ENCODE data around the gene KDM4B. TPM values are rescaled to one million over a fixed set of nuclear protein-coding genes. Genes with fewer than 3 reads are reported as not detected.
A peak's percentile ranks its signal among the peaks of the same experiment; 100 is the strongest.

The KDM4B gene
- total RNA-seq, 1 experiment from 2014 or later, result 35.9 TPM

DNA sequence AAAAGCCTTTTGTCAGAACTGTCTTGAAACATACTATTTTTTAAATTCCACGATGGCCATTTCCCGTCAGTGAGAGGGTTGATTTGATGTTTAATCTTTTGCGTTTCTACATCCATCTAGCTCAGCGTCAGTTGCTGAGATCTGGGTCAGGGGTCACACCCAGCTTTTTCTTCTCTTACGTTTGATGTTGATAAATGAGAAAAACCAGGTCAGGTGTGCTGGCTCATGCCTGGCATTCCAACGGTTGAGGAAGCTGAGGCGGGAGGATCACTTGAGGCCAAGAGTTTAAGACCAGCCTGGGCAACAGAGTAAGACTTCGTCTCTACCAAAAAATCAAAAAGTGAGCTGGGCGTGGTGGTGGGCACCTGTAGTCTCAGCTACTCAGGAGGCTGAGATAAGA is 202.8 kb downstream of the KDM4B start:
- H3K4me1 ChIP-seq (ENCODE audit: control insufficient read depth in 1 of 2, insufficient read depth in 2 of 2, low read length in 2 of 2), result peaks cover 43 to 89% of the 10 kb centered on the region in 2 experiments
- H3K36me3 ChIP-seq (ENCODE audit: control insufficient read depth in 1 of 2, insufficient read depth in 2 of 2, low read length in 2 of 2), result no peaks in the 10 kb centered on the region
- RAD21 ChIA-PET (ENCODE audit: low non-redundant PET in 1 of 2, low total read pairs in 2 of 2, uncharacterized antibody in 2 of 2, unreplicated experiment in 2 of 2), result interaction anchor here in 1 of 2 experiments (0.7 kb wide), 1 partner anchor 406 kb away, joined by 3 read pairs; no protein-coding TSS in a partner anchor
- BruUV-seq (replicated peaks), result no TSS peak
- H3K4me3 ChIP-seq (replicated peaks in 1 of 2; ENCODE audit: low read depth in 1 of 2, low read length in 2 of 2), result 0 out of 4 replicates have a peak overlapping the region, but pooled peaks of 1 of the 2 experiments have one; percentile 3
- intact Hi-C loops (cut with micrococcal nuclease), result no loop called here
- CTCF ChIA-PET, result interaction anchor here (0.8 to 1.0 kb wide), 3 partner anchors 18 to 362 kb away, joined by 3 read pairs; no protein-coding TSS in a partner anchor
- peak overlapping the region; percentile 67 for H3K4me2 ChIP-seq (ENCODE audit: low read length)
- H3K27ac ChIP-seq (ENCODE audit: low read depth, low read length), result peak overlapping the region; percentile 97
- no peaks in the 10 kb centered on the region for H3K9me2 ChIP-seq (ENCODE audit: insufficient read depth)
- POLR2A ChIA-PET, result interaction anchor here (1.0 to 1.1 kb wide), 2 partner anchors 9 to 137 kb away, joined by 3 read pairs; no protein-coding TSS in a partner anchor
- H3K79me2 ChIP-seq (ENCODE audit: insufficient read depth, low read length), result no peaks in the 10 kb centered on the region
- ATAC-seq (peak; percentile 64), DNase-seq (ENCODE audit: low read depth, low spot score) (peak; percentile 72)
- H3K27me3 ChIP-seq (ENCODE audit: insufficient read depth, low read length), result no peaks in the 10 kb centered on the region
- H2AFZ ChIP-seq (ENCODE audit: low read depth, low read length, poor library complexity, severe bottlenecking), result no peak overlapping the region
- TF ChIP-seq ELF1 (IDR thresholded peaks at IDR 0.05; ENCODE audit: borderline replicate concordance, low read depth) (no peak), JUND (IDR thresholded peaks at IDR 0.05) (no peak; the same call in 1 of the 2 replicates), SP1 (IDR thresholded peaks at IDR 0.05; ENCODE audit: low read depth) (peak; percentile 40; the same call in 1 of the 2 replicates), FOSL1 (IDR thresholded peaks at IDR 0.05; ENCODE audit: low read depth) (no peak; the same call in 1 of the 2 replicates), POLR2AphosphoS5 (IDR thresholded peaks at IDR 0.05; ENCODE audit: low read depth, low read length) (peak; percentile 29; the same call in 1 of the 2 replicates), TCF7L2 (IDR thresholded peaks at IDR 0.05; ENCODE audit: borderline replicate concordance, extremely low read depth, insufficient read depth, insufficient read length) (no peak), CBX3 (IDR thresholded peaks at IDR 0.05; ENCODE audit: low read depth) (0 out of 2 replicates have a peak, but pooled peaks have one; percentile 21), SIN3A (IDR thresholded peaks at IDR 0.05; ENCODE audit: low read depth) (no peak)
- TF ChIP-seq, protein P1, sequence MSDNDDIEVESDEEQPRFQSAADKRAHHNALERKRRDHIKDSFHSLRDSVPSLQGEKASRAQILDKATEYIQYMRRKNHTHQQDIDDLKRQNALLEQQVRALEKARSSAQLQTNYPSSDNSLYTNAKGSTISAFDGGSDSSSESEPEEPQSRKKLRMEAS (IDR thresholded peaks at IDR 0.05), result peak; percentile 79
- TF ChIP-seq, protein P2, sequence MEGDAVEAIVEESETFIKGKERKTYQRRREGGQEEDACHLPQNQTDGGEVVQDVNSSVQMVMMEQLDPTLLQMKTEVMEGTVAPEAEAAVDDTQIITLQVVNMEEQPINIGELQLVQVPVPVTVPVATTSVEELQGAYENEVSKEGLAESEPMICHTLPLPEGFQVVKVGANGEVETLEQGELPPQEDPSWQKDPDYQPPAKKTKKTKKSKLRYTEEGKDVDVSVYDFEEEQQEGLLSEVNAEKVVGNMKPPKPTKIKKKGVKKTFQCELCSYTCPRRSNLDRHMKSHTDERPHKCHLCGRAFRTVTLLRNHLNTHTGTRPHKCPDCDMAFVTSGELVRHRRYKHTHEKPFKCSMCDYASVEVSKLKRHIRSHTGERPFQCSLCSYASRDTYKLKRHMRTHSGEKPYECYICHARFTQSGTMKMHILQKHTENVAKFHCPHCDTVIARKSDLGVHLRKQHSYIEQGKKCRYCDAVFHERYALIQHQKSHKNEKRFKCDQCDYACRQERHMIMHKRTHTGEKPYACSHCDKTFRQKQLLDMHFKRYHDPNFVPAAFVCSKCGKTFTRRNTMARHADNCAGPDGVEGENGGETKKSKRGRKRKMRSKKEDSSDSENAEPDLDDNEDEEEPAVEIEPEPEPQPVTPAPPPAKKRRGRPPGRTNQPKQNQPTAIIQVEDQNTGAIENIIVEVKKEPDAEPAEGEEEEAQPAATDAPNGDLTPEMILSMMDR (IDR thresholded peaks at IDR 0.05 in 2 of 3, conservative IDR thresholded peaks at IDR 0.05 in 1 of 3; ENCODE audit: borderline replicate concordance in 1 of 3, insufficient read depth in 1 of 3, low read depth in 2 of 3, low read length in 2 of 3), result no peak
- H3K9ac ChIP-seq (ENCODE audit: low read length), result peak overlapping the region; percentile 54
- H3K9me3 ChIP-seq (ENCODE audit: control insufficient read depth in 1 of 2, insufficient read depth in 1 of 2, low read depth in 1 of 2, low read length in 2 of 2), result no peaks in the 10 kb centered on the region
- H4K20me1 ChIP-seq (ENCODE audit: insufficient read depth), result no peaks in the 10 kb centered on the region

Measured in HCT116 (cell line).